Measurements from ENCODE around the gene VWA3B. TPM values are rescaled to one million over a fixed set of nuclear protein-coding genes. Genes with fewer than 3 reads are reported as not detected.
"Not testable (repeated sequence)": the region's sequence is repeated elsewhere in the genome, so short reads cannot be mapped to it uniquely, and the experiment has no call there.

The VWA3B gene
- total RNA-seq, 1 donor from 2014 or later = not detected

GRCh38 chr2:98142106-98142791, 55.3 kb downstream of the VWA3B start:
- TF ChIP-seq CTCF (IDR thresholded peaks at IDR 0.05; ENCODE audit: insufficient read depth, low read length, severe bottlenecking) = no peak
- Histone ChIP-seq H3K4me3 (ENCODE audit: low read depth, low read length) (no peak overlapping the region), H3K36me3 (ENCODE audit: control insufficient read depth, insufficient read depth, low read length) (no peaks in the 10 kb centered on the region), H3K27me3 (ENCODE audit: control insufficient read depth, insufficient read depth, low read length) (no peaks in the 10 kb centered on the region)
- FAIRE-seq = peak; percentile 55
- no peak for DNase-seq (ENCODE audit: low read depth)

- DNase-seq (ENCODE audit: low read depth) (no peak), FAIRE-seq (no peak)
- Histone ChIP-seq H3K36me3 (ENCODE audit: control insufficient read depth, insufficient read depth, low read length) (no peaks in the 10 kb centered on the region), H3K27me3 (ENCODE audit: control insufficient read depth, insufficient read depth, low read length) (no peaks in the 10 kb centered on the region), H3K4me3 (ENCODE audit: low read depth, low read length) (no peak overlapping the region)
- no peak for TF ChIP-seq CTCF (IDR thresholded peaks at IDR 0.05; ENCODE audit: insufficient read depth, low read length, severe bottlenecking)
Observed at GRCh38 chr2:98145070-98145469, 58.1 kb downstream of the VWA3B start.

- not testable (repeated sequence) for FAIRE-seq; DNase-seq (ENCODE audit: low read depth); H3K36me3 ChIP-seq (ENCODE audit: control insufficient read depth, insufficient read depth, low read length); H3K27me3 ChIP-seq (ENCODE audit: control insufficient read depth, insufficient read depth, low read length); H3K4me3 ChIP-seq (ENCODE audit: low read depth, low read length)
Observed at GRCh38 chr2:98147900-98148299, 60.9 kb downstream of the VWA3B start.

GRCh38 chr2:98148595-98149332, 61.8 kb downstream of the VWA3B start:
- no peak for TF ChIP-seq CTCF (IDR thresholded peaks at IDR 0.05; ENCODE audit: insufficient read depth, low read length, severe bottlenecking)
- Histone ChIP-seq H3K27me3 (ENCODE audit: control insufficient read depth, insufficient read depth, low read length) (no peaks in the 10 kb centered on the region), H3K36me3 (ENCODE audit: control insufficient read depth, insufficient read depth, low read length) (no peaks in the 10 kb centered on the region), H3K4me3 (ENCODE audit: low read depth, low read length) (no peak overlapping the region)
- FAIRE-seq = no peak
- DNase-seq (ENCODE audit: low read depth) = no peak

DNA sequence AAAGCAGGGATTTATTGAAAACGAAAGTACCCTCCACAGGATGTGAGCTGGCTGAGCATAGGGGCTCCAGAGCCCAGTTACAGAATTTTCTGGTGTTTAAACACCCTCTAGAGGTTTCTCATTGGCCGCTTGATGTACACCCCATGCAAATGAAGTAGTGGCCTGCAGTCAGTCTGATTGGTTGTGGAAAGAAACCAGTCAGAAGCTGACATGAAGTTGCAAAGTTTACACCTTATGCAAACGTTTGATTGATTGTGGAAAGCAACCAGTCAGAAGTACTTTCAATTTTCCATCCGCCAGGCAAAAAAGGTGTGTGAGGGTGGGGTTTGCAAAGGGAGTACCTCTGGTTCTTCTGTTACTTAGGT, 62.3 kb downstream of the VWA3B start:
- H3K36me3 ChIP-seq (ENCODE audit: control insufficient read depth, insufficient read depth, low read length) = no peaks in the 10 kb centered on the region
- H3K27me3 ChIP-seq (ENCODE audit: control insufficient read depth, insufficient read depth, low read length) = no peaks in the 10 kb centered on the region
- no peak for TF ChIP-seq CTCF (IDR thresholded peaks at IDR 0.05; ENCODE audit: insufficient read depth, low read length, severe bottlenecking)
- FAIRE-seq = peak; percentile 68
- peak; percentile 74 for DNase-seq (ENCODE audit: low read depth)
- no peak overlapping the region for H3K4me3 ChIP-seq (ENCODE audit: low read depth, low read length)

DNA sequence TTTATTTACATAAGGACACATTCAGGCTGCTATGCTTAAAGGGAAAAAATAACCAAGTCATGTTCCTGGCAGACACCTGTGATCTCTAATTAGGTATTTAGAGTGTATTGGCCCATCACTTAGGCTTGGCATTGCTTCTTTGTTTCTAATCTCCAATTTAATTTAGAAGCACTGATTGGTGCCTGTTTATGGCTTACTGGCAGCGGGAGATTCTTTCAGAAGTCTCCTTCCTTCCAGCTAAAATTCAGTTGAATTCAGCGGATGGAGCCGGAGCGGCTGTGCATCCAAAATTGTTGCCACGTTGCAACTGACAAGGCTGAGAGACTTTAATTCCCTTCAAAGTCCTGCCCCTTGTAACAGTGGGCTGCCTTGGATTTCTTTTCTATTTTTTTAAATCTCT, 66.5 kb downstream of the VWA3B start:
- Histone ChIP-seq H3K4me3 (ENCODE audit: low read depth, low read length) (no peak overlapping the region), H3K36me3 (ENCODE audit: control insufficient read depth, insufficient read depth, low read length) (no peaks in the 10 kb centered on the region), H3K27me3 (ENCODE audit: control insufficient read depth, insufficient read depth, low read length) (no peaks in the 10 kb centered on the region)
- no peak for FAIRE-seq
- TF ChIP-seq CTCF (IDR thresholded peaks at IDR 0.05; ENCODE audit: insufficient read depth, low read length, severe bottlenecking) = no peak
- DNase-seq (ENCODE audit: low read depth) = no peak

Data from bronchial epithelial cell (primary cell).